Middle frontal gyrus (tissue), 1 donor: ENCODE data around the gene FHIT.

Source experiments
- DNase-seq: peaks from one replicate; pipeline ENCODE4 v3.0.0-alpha.2; 2015; ENCODE audit warnings: low spot score; ENCODE audit errors: extremely low spot score

The FHIT gene

GRCh38 chr3:59904296-59904695, 1347.0 kb downstream of the FHIT start:
- DNase-seq: no peak

GRCh38 chr3:59899061-59899460, 1352.2 kb downstream of the FHIT start:
- no peak for DNase-seq

GRCh38 chr3:59895972-59896371, 1355.3 kb downstream of the FHIT start:
- no peak for DNase-seq

- DNase-seq: no peak
Observed at GRCh38 chr3:59894425-59895121, 1356.7 kb downstream of the FHIT start.

GRCh38 chr3:59890639-59891038, 1360.6 kb downstream of the FHIT start:
- no peak for DNase-seq

GRCh38 chr3:59886790-59887189, 1364.5 kb downstream of the FHIT start:
- no peak for DNase-seq

GRCh38 chr3:59885899-59886400, 1365.3 kb downstream of the FHIT start:
- DNase-seq: no peak

GRCh38 chr3:59885101-59885500, 1366.2 kb downstream of the FHIT start:
- DNase-seq: no peak

- no peak for DNase-seq
Observed at GRCh38 chr3:59884409-59884808, 1366.8 kb downstream of the FHIT start.

- no peak for DNase-seq
Observed at GRCh38 chr3:59882746-59883145, 1368.5 kb downstream of the FHIT start.

- no peak for DNase-seq
Observed at GRCh38 chr3:59880717-59881116, 1370.5 kb downstream of the FHIT start.

- DNase-seq: no peak
Observed at GRCh38 chr3:59879031-59879581, 1372.1 kb downstream of the FHIT start.

GRCh38 chr3:59878038-59878427, 1373.2 kb downstream of the FHIT start:
- no peak for DNase-seq

GRCh38 chr3:59877263-59878037, 1373.8 kb downstream of the FHIT start:
- no peak for DNase-seq

GRCh38 chr3:59876533-59877062, 1374.7 kb downstream of the FHIT start:
- no peak for DNase-seq

GRCh38 chr3:59873576-59874230, 1377.5 kb downstream of the FHIT start:
- no peak for DNase-seq

- no peak for DNase-seq
Observed at GRCh38 chr3:59872128-59872527, 1379.1 kb downstream of the FHIT start.

GRCh38 chr3:59867185-59868002, 1383.9 kb downstream of the FHIT start:
- DNase-seq: no peak

GRCh38 chr3:59866076-59866475, 1385.2 kb downstream of the FHIT start:
- no peak for DNase-seq

- no peak for DNase-seq
Observed at GRCh38 chr3:59865351-59865750, 1385.9 kb downstream of the FHIT start.

GRCh38 chr3:59862686-59863085, 1388.6 kb downstream of the FHIT start:
- no peak for DNase-seq
